Transverse colon (tissue), 4 donors: ENCODE results near the gene CYREN. TPM values are rescaled to one million over a fixed set of nuclear protein-coding genes. Genes with fewer than 3 reads are reported as not detected.

Source experiments
- DNase-seq: peaks from one replicate; pipeline ENCODE4 v3.0.0-alpha.2; 2019
- H3K27ac ChIP-seq, 4 donors: fragments of 200-600 bp; sonication (generic); 2 replicates each; pipeline ENCODE4 v1.5.1; 2016 to 2018; ENCODE audit warnings: inconsistent platforms in 4 of 4
- H3K27me3 ChIP-seq: fragments of 200-600 bp; sonication (generic); 2 replicates; pipeline ENCODE4 v1.5.1; 2017; ENCODE audit warnings: inconsistent platforms
- H3K36me3 ChIP-seq, 4 donors: fragments of 200-600 bp; sonication (generic); 2 replicates each; pipeline ENCODE4 v1.5.1; 2017 to 2019; ENCODE audit warnings: inconsistent platforms in 4 of 4
- H3K4me1 ChIP-seq, 4 donors: fragments of 200-600 bp; sonication (generic); 2 replicates each; pipeline ENCODE4 v1.5.1; 2017 to 2020; ENCODE audit warnings: inconsistent platforms in 4 of 4
- H3K4me3 ChIP-seq, 4 donors: fragments of 200-600 bp; sonication (generic); 1 replicate in 1 of 4; 2 replicates in 3 of 4; pipeline versions ENCODE4 v1.5.1 to v1.6.1; 2017 to 2019; ENCODE audit warnings: inconsistent platforms in 4 of 4
- H3K9me3 ChIP-seq, 2 donors: fragments of 200-600 bp; sonication (generic); 2 replicates each; pipeline ENCODE4 v1.5.1; 2017 to 2019; ENCODE audit warnings: inconsistent platforms in 2 of 2
- CTCF ChIP-seq, 5 experiments: fragments of 200-600 bp in 3 of 5; fragments of 450-650 bp in 2 of 5; sonication (generic) in 3 of 5; IDR thresholded peaks; 1 replicate in 2 of 5; 2 replicates in 3 of 5; pipeline ENCODE4 v1.5.1; 2016 to 2017; ENCODE audit warnings: antibody characterized with exemption in 5 of 5, inconsistent platforms in 3 of 5, mild to moderate bottlenecking in 2 of 5, moderate library complexity in 1 of 5
- EP300 ChIP-seq: sonication (generic); formaldehyde crosslinking; IDR thresholded peaks from one replicate; pipeline ENCODE4 v1.6.1; 2017; ENCODE audit warnings: antibody characterized with exemption, low read depth
- POLR2A ChIP-seq: fragments of 450-650 bp; IDR thresholded peaks from one replicate; pipeline ENCODE4 v1.6.1; 2016; ENCODE audit warnings: antibody characterized with exemption, mild to moderate bottlenecking, moderate library complexity
- POLR2AphosphoS5 ChIP-seq, 3 donors: sonication (generic); formaldehyde crosslinking; IDR thresholded peaks; one replicate each; pipeline ENCODE4 v1.6.1; 2016; ENCODE audit warnings: antibody characterized with exemption in 3 of 3
- WGBS, 2 donors: methylation state at CpG; one replicate each; pipeline ENCODE4 v1.1.5; 2018; ENCODE audit warnings: low coverage in 1 of 2; 5-methylcytosine and 5-hydroxymethylcytosine counted together
- in situ Hi-C, 4 donors: fragments of 200-750 bp; cut with MboI; loops; one replicate each; pipeline versions ENCODE4 v1.15.0 to v1.15.1; 2017; ENCODE audit warnings: low sequenced_read_pairs in 3 of 4, low pct_ligation_motif_present in 1 of 4, low pct_unique_long_range_greater_than_20kb in 1 of 4
- intact Hi-C: fragments of 100-400 bp; cut with DNase I; formaldehyde crosslinking; loops from one replicate; pipeline ENCODE4 v1.15.1; 2023; ENCODE audit warnings: low total_unique reads
- total RNA-seq, 4 donors: library from RNA; depleted of rRNA; stranded (reverse); fragments of >200 nt; gene quantifications; one replicate each; pipeline ENCODE4 v1.1.0, GENCODE V29; 2016

The CYREN gene
- total RNA-seq, 4 donors from 2014 or later = 30.8 to 88.3 (median 37.8) TPM

- Histone ChIP-seq H3K27ac (peak overlapping the region; percentile 62 to 72 (median 65)), H3K4me1 (peaks cover 7 to 33% (median 18%) of the 10 kb centered on the region in 4 donors), H3K9me3 (peaks cover 5 to 6% of the 10 kb centered on the region in 2 donors), H3K4me3 (no peak overlapping the region), H3K36me3 (peaks cover 0 to 8% (median 0%) of the 10 kb centered on the region in 4 donors), H3K27me3 (no peaks in the 10 kb centered on the region)
- WGBS, 2 donors = 63 to 66% methylated on average over 9 of the region's 9 CpGs
- intact Hi-C loops = loop anchor here (10.0 kb wide), 1 partner anchor 476 kb away; no protein-coding TSS in a partner anchor
- in situ Hi-C loops = loop anchor here in 3 of 4 donors (10.0 to 25.0 kb wide), 3 partner anchors 166 to 499 kb away; no protein-coding TSS in a partner anchor
- DNase-seq = no peak
- TF ChIP-seq EP300 = no peak
These were observed 9.5 kb downstream of the CYREN start for GRCh38 chr7:135160858-135161653.

- DNase-seq = no peak
- intact Hi-C loops (loop anchor here (10.0 kb wide), 1 partner anchor 475 kb away; no protein-coding TSS in a partner anchor), in situ Hi-C loops (loop anchor here in 3 of 4 donors (10.0 to 25.0 kb wide), 3 partner anchors 165 to 498 kb away; no protein-coding TSS in a partner anchor)
- TF ChIP-seq POLR2A (no peak), EP300 (no peak), CTCF (IDR thresholded peaks at IDR 0.05) (no peak), POLR2AphosphoS5 (IDR thresholded peaks at IDR 0.05) (no peak)
- H3K27ac ChIP-seq = peak overlapping the region; percentile 62 to 72 (median 65)
- peaks cover 0 to under 1% (median 0%) of the 10 kb centered on the region in 4 donors for H3K36me3 ChIP-seq
- H3K4me1 ChIP-seq = peaks cover 7 to 33% (median 18%) of the 10 kb centered on the region in 4 donors
- 66 to 71% methylated on average over 4 to 5 of the region's 5 CpGs for WGBS, 2 donors
- H3K27me3 ChIP-seq = no peaks in the 10 kb centered on the region
- peaks cover 8 to 9% of the 10 kb centered on the region in 2 donors for H3K9me3 ChIP-seq
- H3K4me3 ChIP-seq = no peak overlapping the region
These were observed 10.2 kb downstream of the CYREN start for GRCh38 chr7:135160098-135160857.

- in situ Hi-C loops = loop anchor here in 3 of 4 donors (10.0 to 25.0 kb wide), 3 partner anchors 165 to 497 kb away; no protein-coding TSS in a partner anchor
- 87 to 94% methylated on average over 2 of the region's 2 CpGs for WGBS, 2 donors
These were observed 11.0 kb downstream of the CYREN start for GRCh38 chr7:135159359-135160085.

More at GRCh38 chr7:135159359-135160085, 11.0 kb downstream of the CYREN start:
- no peak for DNase-seq
- intact Hi-C loops = loop anchor here (10.0 kb wide), 1 partner anchor 475 kb away; no protein-coding TSS in a partner anchor
- Histone ChIP-seq H3K27me3 (no peaks in the 10 kb centered on the region), H3K4me3 (no peak overlapping the region), H3K36me3 (no peaks in the 10 kb centered on the region), H3K9me3 (peaks cover 8 to 9% of the 10 kb centered on the region in 2 donors), H3K4me1 (peaks cover 7 to 33% (median 18%) of the 10 kb centered on the region in 4 donors), H3K27ac (peak overlapping the region; percentile 62 to 72 (median 65))
- no peak for TF ChIP-seq CTCF (IDR thresholded peaks at IDR 0.05)
- TF ChIP-seq POLR2A = no peak
- TF ChIP-seq EP300 = no peak
- no peak for TF ChIP-seq POLR2AphosphoS5 (IDR thresholded peaks at IDR 0.05)
